Uterus (tissue), 2 donors: ENCODE data around the gene SRGAP2C.
"Not testable (repeated sequence)": the region's sequence is repeated elsewhere in the genome, so short reads cannot be mapped to it uniquely, and the experiment has no call there.

ENCODE experiments used
- POLR2A ChIP-seq, 2 donors: fragments of 450-650 bp; IDR thresholded peaks; one replicate each; pipeline ENCODE4 v1.6.1; 2016; ENCODE audit warnings: antibody characterized with exemption in 2 of 2, mild to moderate bottlenecking in 1 of 2, moderate library complexity in 1 of 2
- TF ChIP-seq, protein P1 (sequence below), 4 experiments: fragments of 200-600 bp in 2 of 4; fragments of 450-650 bp in 2 of 4; sonication (generic) in 2 of 4; IDR thresholded peaks; one replicate each; pipeline ENCODE4 v1.5.1; 2016 to 2019; ENCODE audit warnings: antibody characterized with exemption in 4 of 4, mild to moderate bottlenecking in 2 of 4, moderate library complexity in 1 of 4

DNA sequence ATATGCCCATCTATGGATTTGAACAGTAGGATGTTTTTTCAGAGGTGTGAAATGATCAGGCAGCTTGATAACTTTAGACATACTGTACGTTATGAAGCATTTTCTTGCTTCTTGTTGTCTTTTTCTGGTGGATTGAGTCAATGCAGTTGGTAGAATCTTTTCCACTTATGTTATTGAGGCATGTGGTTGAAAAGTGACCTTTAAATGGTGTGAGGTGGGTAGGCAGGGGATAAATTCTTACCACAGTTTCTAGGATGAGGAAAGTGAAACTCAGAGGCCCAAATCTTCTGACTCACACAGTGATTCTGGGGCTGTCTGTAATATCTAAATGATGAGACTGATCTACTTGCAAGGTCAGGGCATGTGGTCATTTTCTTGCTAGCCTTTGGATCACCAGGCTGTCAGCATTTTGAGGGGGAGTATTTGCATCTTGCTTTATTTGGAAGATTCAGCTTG is 79.0 kb downstream of the SRGAP2C start:
- TF ChIP-seq, protein P1, sequence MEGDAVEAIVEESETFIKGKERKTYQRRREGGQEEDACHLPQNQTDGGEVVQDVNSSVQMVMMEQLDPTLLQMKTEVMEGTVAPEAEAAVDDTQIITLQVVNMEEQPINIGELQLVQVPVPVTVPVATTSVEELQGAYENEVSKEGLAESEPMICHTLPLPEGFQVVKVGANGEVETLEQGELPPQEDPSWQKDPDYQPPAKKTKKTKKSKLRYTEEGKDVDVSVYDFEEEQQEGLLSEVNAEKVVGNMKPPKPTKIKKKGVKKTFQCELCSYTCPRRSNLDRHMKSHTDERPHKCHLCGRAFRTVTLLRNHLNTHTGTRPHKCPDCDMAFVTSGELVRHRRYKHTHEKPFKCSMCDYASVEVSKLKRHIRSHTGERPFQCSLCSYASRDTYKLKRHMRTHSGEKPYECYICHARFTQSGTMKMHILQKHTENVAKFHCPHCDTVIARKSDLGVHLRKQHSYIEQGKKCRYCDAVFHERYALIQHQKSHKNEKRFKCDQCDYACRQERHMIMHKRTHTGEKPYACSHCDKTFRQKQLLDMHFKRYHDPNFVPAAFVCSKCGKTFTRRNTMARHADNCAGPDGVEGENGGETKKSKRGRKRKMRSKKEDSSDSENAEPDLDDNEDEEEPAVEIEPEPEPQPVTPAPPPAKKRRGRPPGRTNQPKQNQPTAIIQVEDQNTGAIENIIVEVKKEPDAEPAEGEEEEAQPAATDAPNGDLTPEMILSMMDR (IDR thresholded peaks at IDR 0.05), result not testable (repeated sequence)
- TF ChIP-seq POLR2A (IDR thresholded peaks at IDR 0.05), result not testable (repeated sequence)
